HepG2 (cell line): ENCODE measurements around the gene TUFM. TPM values are rescaled to one million over a fixed set of nuclear protein-coding genes. Genes with fewer than 3 reads are reported as not detected.

Experiments used
- ATF1 ChIP-seq: IDR thresholded peaks from 2 replicates; pipeline ENCODE4 v1.6.1; 2016; ENCODE audit warnings: mild to moderate bottlenecking, control low read depth
- HDAC2 ChIP-seq: sonication (generic); formaldehyde crosslinking; IDR thresholded peaks from 2 replicates; pipeline ENCODE4 v1.4.0; 2020; ENCODE audit warnings: missing genetic modification reagents
- HES4 ChIP-seq: sonication (generic); formaldehyde crosslinking; IDR thresholded peaks from 2 replicates; pipeline ENCODE4 v1.9.0; 2021; ENCODE audit warnings: mild to moderate bottlenecking, missing genetic modification reagents, borderline replicate concordance
- KLF12 ChIP-seq: sonication (generic); formaldehyde crosslinking; IDR thresholded peaks from 2 replicates; pipeline ENCODE4 v1.4.0; 2020; ENCODE audit warnings: missing genetic modification reagents, borderline replicate concordance
- MIXL1 ChIP-seq: IDR thresholded peaks from 2 replicates; pipeline ENCODE4 v1.6.1; 2016
- NR2F2 ChIP-seq: IDR thresholded peaks from 2 replicates; pipeline ENCODE4 v1.6.1; 2012; ENCODE audit warnings: low read depth, inconsistent platforms, borderline replicate concordance
- U2AF2 ChIP-seq: fragments of 200-400 bp; formaldehyde crosslinking; IDR thresholded peaks from 2 replicates; pipeline ENCODE4 v1.6.1; 2017; ENCODE audit warnings: low read depth, mild to moderate bottlenecking, low read length
- ZNF562 ChIP-seq: sonication (generic); formaldehyde crosslinking; IDR thresholded peaks from 2 replicates; pipeline ENCODE4 v1.8.0; 2022; ENCODE audit warnings: missing genetic modification reagents, borderline replicate concordance
- ZNF564 ChIP-seq: sonication (generic); formaldehyde crosslinking; IDR thresholded peaks from 2 replicates; pipeline ENCODE4 v1.8.1; 2023; ENCODE audit warnings: mild to moderate bottlenecking, missing genetic modification reagents
- ZNF703 ChIP-seq: sonication (generic); formaldehyde crosslinking; IDR thresholded peaks from 2 replicates; pipeline ENCODE4 v1.5.1; 2020; ENCODE audit warnings: missing genetic modification reagents, mild to moderate bottlenecking, moderate library complexity, borderline replicate concordance
- ZNF746 ChIP-seq: sonication (generic); formaldehyde crosslinking; IDR thresholded peaks from 2 replicates; pipeline ENCODE4 v1.8.0; 2022; ENCODE audit warnings: mild to moderate bottlenecking, missing genetic modification reagents
- ZSCAN9 ChIP-seq: IDR thresholded peaks from 2 replicates; pipeline ENCODE4 v1.6.1; 2016; ENCODE audit warnings: borderline replicate concordance
- polyA plus RNA-seq, 8 experiments: library from polyadenylated mRNA; depleted of rRNA in 3 of 8; stranded (reverse) in 7 of 8; unstranded in 1 of 8; fragments of >200 nt; fragmentation: Illumina TruSeq in 4 of 8; extraction: Trizol in 4 of 8; gene quantifications; 2 replicates each; pipeline versions ENCODE4 v1.2.1 to v1.2.3, GENCODE V29; 2011 to 2016; ENCODE audit warnings: low read depth in 4 of 8, missing spikeins in 1 of 8, mixed read lengths in 1 of 8; ENCODE audit not compliant: insufficient read depth in 1 of 8
- total RNA-seq, 5 experiments: library from RNA; depleted of rRNA; stranded (reverse); fragments of >200 nt; fragmentation: Illumina TruSeq; extraction: Trizol; gene quantifications; 2 replicates each; pipeline ENCODE4 v1.2.3, GENCODE V29; 2016; ENCODE audit warnings: low read depth in 1 of 5
- TF ChIP-seq, protein P1 (sequence below): sonication (generic); formaldehyde crosslinking; IDR thresholded peaks from 2 replicates; pipeline ENCODE4 v1.4.0; 2020; ENCODE audit warnings: missing genetic modification reagents
- TF ChIP-seq, protein P2 (sequence below): sonication (generic); formaldehyde crosslinking; conservative IDR thresholded peaks from 2 replicates; pipeline ENCODE4 v1.4.0; 2020; ENCODE audit warnings: mild to moderate bottlenecking, missing genetic modification reagents, moderate library complexity
- TF ChIP-seq, protein P3 (sequence below): IDR thresholded peaks from 2 replicates; pipeline ENCODE4 v1.6.1; 2016; ENCODE audit warnings: low read depth, missing genetic modification reagents, missing compliant biosample characterization

Gene TUFM
- total and polyA plus RNA-seq, 2 of the 13 experiments (the other 11 are each of a cell fraction or from before 2014, with no cell fraction given) = 206 to 298 TPM

DNA sequence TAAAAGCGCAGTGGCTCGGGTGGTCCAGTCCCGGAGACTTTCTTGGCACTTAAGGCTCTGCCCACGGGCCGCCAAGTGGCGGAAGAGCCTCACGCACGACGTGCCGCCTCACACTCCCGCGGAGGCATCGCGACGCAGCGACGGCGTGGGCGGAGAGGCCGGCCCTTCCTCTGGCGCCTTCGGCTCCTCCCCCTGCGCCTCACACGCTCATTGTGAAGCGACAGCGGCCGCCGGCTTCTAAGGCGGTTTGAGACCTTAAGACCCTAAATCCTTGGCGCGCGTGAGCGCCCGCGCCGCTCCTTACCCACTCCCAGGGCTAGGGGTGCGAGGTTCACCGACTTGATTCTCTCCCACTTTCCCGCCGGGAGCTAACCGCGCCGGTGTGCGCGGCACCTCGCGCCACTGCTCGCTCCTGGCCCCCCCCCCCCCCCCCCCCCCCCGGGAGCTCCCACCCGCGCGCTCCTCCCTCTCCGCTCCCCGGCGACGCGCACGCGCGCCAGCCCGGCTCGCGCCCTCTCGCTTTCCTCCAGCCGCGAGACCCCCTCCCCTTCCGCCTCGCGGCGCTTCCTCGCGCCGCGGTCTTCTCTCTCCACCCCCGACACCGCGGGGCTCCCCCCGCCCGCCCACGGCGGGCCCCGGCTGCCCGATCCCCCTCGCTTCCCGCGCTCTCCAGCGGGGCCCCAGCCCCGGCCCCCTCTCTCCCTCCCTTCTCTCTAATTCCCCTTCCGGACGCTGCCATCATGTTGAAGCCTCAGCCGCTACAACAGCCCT lies 23.4 kb downstream of the TUFM start, which contains the start of gene ATXN2L (continued):
- TF ChIP-seq, protein P1, sequence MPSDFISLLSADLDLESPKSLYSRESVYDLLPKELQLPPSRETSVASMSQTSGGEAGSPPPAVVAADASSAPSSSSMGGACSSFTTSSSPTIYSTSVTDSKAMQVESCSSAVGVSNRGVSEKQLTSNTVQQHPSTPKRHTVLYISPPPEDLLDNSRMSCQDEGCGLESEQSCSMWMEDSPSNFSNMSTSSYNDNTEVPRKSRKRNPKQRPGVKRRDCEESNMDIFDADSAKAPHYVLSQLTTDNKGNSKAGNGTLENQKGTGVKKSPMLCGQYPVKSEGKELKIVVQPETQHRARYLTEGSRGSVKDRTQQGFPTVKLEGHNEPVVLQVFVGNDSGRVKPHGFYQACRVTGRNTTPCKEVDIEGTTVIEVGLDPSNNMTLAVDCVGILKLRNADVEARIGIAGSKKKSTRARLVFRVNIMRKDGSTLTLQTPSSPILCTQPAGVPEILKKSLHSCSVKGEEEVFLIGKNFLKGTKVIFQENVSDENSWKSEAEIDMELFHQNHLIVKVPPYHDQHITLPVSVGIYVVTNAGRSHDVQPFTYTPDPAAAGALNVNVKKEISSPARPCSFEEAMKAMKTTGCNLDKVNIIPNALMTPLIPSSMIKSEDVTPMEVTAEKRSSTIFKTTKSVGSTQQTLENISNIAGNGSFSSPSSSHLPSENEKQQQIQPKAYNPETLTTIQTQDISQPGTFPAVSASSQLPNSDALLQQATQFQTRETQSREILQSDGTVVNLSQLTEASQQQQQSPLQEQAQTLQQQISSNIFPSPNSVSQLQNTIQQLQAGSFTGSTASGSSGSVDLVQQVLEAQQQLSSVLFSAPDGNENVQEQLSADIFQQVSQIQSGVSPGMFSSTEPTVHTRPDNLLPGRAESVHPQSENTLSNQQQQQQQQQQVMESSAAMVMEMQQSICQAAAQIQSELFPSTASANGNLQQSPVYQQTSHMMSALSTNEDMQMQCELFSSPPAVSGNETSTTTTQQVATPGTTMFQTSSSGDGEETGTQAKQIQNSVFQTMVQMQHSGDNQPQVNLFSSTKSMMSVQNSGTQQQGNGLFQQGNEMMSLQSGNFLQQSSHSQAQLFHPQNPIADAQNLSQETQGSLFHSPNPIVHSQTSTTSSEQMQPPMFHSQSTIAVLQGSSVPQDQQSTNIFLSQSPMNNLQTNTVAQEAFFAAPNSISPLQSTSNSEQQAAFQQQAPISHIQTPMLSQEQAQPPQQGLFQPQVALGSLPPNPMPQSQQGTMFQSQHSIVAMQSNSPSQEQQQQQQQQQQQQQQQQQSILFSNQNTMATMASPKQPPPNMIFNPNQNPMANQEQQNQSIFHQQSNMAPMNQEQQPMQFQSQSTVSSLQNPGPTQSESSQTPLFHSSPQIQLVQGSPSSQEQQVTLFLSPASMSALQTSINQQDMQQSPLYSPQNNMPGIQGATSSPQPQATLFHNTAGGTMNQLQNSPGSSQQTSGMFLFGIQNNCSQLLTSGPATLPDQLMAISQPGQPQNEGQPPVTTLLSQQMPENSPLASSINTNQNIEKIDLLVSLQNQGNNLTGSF = peak; percentile 96
- TF ChIP-seq ZNF703 (CRISPR knock-in tag) = no peak; the same call in 1 of the 2 replicates
- peak; percentile 94; the same call in 1 of the 2 replicates for TF ChIP-seq KLF12 (CRISPR knock-in tag)
- peak; percentile 85 for TF ChIP-seq ZNF746 (CRISPR knock-in tag)
- TF ChIP-seq MIXL1 (CRISPR knock-in tag) = peak; percentile 91
- no peak for TF ChIP-seq ZNF562 (CRISPR knock-in tag)
- TF ChIP-seq, protein P2, sequence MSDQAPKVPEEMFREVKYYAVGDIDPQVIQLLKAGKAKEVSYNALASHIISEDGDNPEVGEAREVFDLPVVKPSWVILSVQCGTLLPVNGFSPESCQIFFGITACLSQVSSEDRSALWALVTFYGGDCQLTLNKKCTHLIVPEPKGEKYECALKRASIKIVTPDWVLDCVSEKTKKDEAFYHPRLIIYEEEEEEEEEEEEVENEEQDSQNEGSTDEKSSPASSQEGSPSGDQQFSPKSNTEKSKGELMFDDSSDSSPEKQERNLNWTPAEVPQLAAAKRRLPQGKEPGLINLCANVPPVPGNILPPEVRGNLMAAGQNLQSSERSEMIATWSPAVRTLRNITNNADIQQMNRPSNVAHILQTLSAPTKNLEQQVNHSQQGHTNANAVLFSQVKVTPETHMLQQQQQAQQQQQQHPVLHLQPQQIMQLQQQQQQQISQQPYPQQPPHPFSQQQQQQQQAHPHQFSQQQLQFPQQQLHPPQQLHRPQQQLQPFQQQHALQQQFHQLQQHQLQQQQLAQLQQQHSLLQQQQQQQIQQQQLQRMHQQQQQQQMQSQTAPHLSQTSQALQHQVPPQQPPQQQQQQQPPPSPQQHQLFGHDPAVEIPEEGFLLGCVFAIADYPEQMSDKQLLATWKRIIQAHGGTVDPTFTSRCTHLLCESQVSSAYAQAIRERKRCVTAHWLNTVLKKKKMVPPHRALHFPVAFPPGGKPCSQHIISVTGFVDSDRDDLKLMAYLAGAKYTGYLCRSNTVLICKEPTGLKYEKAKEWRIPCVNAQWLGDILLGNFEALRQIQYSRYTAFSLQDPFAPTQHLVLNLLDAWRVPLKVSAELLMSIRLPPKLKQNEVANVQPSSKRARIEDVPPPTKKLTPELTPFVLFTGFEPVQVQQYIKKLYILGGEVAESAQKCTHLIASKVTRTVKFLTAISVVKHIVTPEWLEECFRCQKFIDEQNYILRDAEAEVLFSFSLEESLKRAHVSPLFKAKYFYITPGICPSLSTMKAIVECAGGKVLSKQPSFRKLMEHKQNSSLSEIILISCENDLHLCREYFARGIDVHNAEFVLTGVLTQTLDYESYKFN (CRISPR knock-in tag) = peak; percentile 69
- peak; percentile 93 for TF ChIP-seq ZSCAN9
- TF ChIP-seq ZNF564 = peak; percentile 82; the same call in 1 of the 2 replicates
- TF ChIP-seq, protein P3, sequence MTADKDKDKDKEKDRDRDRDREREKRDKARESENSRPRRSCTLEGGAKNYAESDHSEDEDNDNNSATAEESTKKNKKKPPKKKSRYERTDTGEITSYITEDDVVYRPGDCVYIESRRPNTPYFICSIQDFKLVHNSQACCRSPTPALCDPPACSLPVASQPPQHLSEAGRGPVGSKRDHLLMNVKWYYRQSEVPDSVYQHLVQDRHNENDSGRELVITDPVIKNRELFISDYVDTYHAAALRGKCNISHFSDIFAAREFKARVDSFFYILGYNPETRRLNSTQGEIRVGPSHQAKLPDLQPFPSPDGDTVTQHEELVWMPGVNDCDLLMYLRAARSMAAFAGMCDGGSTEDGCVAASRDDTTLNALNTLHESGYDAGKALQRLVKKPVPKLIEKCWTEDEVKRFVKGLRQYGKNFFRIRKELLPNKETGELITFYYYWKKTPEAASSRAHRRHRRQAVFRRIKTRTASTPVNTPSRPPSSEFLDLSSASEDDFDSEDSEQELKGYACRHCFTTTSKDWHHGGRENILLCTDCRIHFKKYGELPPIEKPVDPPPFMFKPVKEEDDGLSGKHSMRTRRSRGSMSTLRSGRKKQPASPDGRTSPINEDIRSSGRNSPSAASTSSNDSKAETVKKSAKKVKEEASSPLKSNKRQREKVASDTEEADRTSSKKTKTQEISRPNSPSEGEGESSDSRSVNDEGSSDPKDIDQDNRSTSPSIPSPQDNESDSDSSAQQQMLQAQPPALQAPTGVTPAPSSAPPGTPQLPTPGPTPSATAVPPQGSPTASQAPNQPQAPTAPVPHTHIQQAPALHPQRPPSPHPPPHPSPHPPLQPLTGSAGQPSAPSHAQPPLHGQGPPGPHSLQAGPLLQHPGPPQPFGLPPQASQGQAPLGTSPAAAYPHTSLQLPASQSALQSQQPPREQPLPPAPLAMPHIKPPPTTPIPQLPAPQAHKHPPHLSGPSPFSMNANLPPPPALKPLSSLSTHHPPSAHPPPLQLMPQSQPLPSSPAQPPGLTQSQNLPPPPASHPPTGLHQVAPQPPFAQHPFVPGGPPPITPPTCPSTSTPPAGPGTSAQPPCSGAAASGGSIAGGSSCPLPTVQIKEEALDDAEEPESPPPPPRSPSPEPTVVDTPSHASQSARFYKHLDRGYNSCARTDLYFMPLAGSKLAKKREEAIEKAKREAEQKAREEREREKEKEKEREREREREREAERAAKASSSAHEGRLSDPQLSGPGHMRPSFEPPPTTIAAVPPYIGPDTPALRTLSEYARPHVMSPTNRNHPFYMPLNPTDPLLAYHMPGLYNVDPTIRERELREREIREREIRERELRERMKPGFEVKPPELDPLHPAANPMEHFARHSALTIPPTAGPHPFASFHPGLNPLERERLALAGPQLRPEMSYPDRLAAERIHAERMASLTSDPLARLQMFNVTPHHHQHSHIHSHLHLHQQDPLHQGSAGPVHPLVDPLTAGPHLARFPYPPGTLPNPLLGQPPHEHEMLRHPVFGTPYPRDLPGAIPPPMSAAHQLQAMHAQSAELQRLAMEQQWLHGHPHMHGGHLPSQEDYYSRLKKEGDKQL (CRISPR knock-in tag) = 0 out of 2 replicates have a peak, but pooled peaks have one; percentile 15
- TF ChIP-seq HDAC2 (CRISPR knock-in tag) = peak; percentile 95
- peak; percentile 88; the same call in 1 of the 2 replicates for TF ChIP-seq U2AF2
- TF ChIP-seq ATF1 (CRISPR knock-in tag) = peak; percentile 91
- TF ChIP-seq HES4 (CRISPR knock-in tag) = no peak
- TF ChIP-seq NR2F2 = no peak; the same call in 1 of the 2 replicates
